Measurements from ENCODE around the gene TCP11L1.

- no peak for TF ChIP-seq CTCF (IDR thresholded peaks at IDR 0.05)
- no peak for TF ChIP-seq TEAD4 (CRISPR knock-in tag; IDR thresholded peaks at IDR 0.05)
- no peak for TF ChIP-seq ZNF232 (CRISPR knock-in tag; IDR thresholded peaks at IDR 0.05)
- no peak for TF ChIP-seq RORB (CRISPR knock-in tag; IDR thresholded peaks at IDR 0.05)
- TF ChIP-seq AFF4 (CRISPR knock-in tag; IDR thresholded peaks at IDR 0.05; ENCODE audit: borderline replicate concordance), result no peak
- no peak for TF ChIP-seq NR2C2 (CRISPR knock-in tag; IDR thresholded peaks at IDR 0.05)
- no peak for TF ChIP-seq ATF3 (CRISPR knock-in tag; conservative IDR thresholded peaks at IDR 0.05)
- TF ChIP-seq ELF4 (CRISPR knock-in tag; IDR thresholded peaks at IDR 0.05; ENCODE audit: low read depth), result no peak
- TF ChIP-seq CREB1 (CRISPR knock-in tag; IDR thresholded peaks at IDR 0.05), result no peak
- TF ChIP-seq MAX (CRISPR knock-in tag; IDR thresholded peaks at IDR 0.05), result no peak
Observed at GRCh38 chr11:33043221-33043830, 4.0 kb downstream of the TCP11L1 start.

Measured in WTC11 (cell line).